NCI-H146 treated with DMSO at 0.1 percent for 48 hours (cell line): ENCODE data around the gene KIFBP.
"Not testable (repeated sequence)": the region's sequence is repeated elsewhere in the genome, so short reads cannot be mapped to it uniquely, and the experiment has no call there.

Source experiments
- DNase-seq: peaks from one replicate; lab custom pipeline; 2025; ENCODE audit not compliant: unreplicated experiment; lab: John Stamatoyannopoulos, UW

The KIFBP gene

GRCh38 chr10:69004821-69005220 lies 16.2 kb downstream of the KIFBP start:
- no peak for DNase-seq

DNA sequence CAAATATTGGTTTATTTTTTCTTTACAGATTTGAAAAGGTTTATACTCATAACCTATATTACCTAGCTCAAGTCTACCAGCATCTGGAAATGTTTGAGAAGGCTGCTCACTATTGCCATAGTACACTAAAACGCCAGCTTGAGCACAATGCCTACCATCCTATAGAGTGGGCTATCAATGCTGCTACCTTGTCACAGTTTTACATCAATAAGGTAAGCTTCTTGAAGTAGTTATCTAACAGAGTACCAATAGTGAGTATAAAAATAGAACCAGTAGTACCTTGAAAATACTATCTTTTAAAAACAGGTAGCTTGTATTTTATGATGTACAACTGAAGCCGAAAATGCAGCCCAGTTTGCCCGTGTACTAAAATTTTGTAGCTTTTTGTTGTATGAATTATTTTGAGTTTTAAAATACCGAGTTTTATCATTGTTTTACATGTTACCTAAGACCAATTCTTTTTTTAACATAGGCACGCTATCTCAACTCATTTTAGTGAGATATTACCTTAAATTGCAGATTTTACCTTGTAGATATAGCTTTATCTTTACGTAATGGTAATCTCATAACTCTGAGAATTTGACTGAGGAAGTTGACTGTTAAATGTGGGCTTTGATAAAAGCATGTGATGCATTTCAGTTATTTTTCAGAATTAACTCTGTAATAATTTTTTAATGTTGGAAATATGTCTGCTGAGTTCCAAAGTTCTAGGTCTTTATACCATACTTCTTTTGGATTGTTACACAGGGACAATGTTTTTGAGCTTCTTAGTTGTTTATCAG lies 17.3 kb downstream of the KIFBP start:
- DNase-seq = no peak

DNA sequence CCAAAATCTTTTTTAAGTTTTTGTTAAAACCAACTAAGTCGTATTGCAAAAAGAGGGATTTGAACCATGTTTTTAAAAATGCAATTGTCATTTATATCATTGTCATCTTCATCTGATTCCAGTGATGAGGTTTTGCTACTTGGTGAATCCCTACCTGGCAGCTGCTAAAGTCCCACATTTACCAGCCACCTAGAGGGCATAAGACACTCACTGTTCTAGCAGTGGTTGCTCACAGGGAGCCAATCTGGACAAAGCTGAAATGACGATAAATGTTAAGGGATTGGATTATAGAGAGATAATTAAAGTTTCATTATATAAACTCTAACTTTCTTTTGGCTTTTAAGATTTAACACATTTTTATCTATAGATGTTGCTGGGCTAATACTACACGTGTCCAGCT lies 18.7 kb downstream of the KIFBP start:
- DNase-seq = no peak

- no peak for DNase-seq
Observed at GRCh38 chr10:69009360-69009759, 20.8 kb downstream of the KIFBP start.

GRCh38 chr10:69010151-69010640 lies 21.6 kb downstream of the KIFBP start:
- no peak for DNase-seq

DNA sequence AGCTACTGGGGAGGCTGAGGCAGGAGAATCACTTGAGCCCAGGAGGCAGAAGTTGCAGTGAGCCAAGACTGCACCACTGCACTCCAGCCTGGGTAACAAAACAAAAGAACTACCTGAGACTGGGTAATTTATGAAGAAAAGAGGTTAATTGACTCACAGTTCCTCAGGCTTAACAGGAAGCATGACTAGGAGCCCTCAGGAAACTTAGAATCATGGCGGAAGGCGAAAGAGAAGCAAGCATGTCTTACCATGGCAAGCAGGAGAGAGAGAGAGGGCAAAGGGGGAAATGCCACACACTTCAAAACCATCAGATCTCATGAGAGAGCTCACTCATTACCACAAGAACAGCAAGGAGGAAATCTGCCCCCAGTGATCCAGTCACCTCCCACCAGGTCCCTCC lies 24.2 kb downstream of the KIFBP start:
- not testable (repeated sequence) for DNase-seq

GRCh38 chr10:69014171-69014570 lies 25.6 kb downstream of the KIFBP start:
- DNase-seq = no peak

GRCh38 chr10:69018613-69019012 lies 30.0 kb downstream of the KIFBP start:
- no peak for DNase-seq

- no peak for DNase-seq
Observed at GRCh38 chr10:69022611-69023010, 34.0 kb downstream of the KIFBP start.

DNA sequence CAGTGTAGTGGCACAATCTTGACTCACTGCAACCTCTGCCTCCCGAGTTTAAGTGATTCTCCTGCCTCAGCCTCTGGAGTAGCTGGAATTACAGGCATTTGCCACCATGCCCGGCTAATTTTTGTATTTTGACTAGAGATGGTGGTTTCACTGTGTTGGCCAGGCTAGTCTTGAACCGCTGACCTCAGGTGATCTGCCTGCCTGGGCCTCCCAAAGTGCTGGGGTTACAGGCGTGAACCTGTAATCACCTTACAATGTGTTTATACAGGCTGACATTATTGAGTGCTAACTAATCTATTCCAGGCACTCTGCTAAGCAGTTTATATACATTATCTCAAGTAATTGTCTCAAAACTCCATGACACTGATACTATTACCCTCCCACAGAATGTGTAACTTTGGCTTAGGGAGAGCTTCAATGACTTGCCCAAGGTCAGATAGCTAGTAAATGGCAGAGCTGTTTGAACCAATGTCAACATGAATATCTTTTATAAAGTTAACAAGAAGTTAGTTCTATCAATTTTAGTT lies 36.8 kb downstream of the KIFBP start:
- no peak for DNase-seq

- no peak for DNase-seq
Observed at GRCh38 chr10:69033256-69033655, 44.7 kb downstream of the KIFBP start.

DNA sequence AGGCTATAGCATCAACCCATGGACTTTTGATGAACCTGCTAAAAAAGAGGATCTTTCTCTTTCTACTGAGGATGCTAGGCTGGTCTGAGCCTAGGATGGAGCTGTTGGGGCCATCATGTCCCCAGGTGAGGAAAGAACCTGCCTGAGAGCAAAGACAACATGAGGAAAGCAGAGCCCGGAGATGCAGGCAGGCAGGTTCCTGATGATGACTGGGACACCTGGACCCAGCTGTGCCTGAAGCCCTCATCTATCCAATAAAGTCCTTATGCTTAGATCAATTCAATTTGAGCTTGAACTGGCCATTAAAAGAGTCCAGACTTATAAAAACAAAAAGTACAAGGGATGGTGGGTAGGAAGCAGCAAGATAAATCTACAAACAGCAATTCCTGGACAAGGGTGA lies 48.9 kb downstream of the KIFBP start:
- DNase-seq = no peak

GRCh38 chr10:69040904-69041303 lies 52.3 kb downstream of the KIFBP start:
- not testable (repeated sequence) for DNase-seq

DNA sequence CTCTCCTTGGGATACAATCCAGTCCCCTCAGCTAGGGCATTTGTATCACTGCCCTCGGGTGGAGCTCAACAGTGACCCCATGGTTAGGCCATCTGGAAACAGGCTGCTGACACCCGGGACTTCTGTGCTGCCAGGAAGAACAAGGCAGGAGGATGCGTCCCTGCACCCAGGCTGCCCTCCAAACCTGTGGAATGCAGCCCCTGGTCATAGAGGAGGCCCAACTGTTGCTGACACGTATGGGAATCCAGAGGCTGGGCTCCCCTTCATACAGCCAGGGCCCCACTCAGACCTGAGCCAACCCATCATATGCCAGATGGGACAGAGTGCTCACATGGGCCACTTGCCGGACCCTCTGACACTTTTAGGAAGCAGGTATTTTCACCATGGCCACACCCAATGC lies 53.8 kb downstream of the KIFBP start:
- no peak for DNase-seq

- no peak for DNase-seq
Observed at GRCh38 chr10:69042838-69043237, 54.2 kb downstream of the KIFBP start.

GRCh38 chr10:69043931-69044531 lies 55.4 kb downstream of the KIFBP start:
- DNase-seq = no peak

- no peak for DNase-seq
Observed at GRCh38 chr10:69044546-69044945, 55.9 kb downstream of the KIFBP start.

DNA sequence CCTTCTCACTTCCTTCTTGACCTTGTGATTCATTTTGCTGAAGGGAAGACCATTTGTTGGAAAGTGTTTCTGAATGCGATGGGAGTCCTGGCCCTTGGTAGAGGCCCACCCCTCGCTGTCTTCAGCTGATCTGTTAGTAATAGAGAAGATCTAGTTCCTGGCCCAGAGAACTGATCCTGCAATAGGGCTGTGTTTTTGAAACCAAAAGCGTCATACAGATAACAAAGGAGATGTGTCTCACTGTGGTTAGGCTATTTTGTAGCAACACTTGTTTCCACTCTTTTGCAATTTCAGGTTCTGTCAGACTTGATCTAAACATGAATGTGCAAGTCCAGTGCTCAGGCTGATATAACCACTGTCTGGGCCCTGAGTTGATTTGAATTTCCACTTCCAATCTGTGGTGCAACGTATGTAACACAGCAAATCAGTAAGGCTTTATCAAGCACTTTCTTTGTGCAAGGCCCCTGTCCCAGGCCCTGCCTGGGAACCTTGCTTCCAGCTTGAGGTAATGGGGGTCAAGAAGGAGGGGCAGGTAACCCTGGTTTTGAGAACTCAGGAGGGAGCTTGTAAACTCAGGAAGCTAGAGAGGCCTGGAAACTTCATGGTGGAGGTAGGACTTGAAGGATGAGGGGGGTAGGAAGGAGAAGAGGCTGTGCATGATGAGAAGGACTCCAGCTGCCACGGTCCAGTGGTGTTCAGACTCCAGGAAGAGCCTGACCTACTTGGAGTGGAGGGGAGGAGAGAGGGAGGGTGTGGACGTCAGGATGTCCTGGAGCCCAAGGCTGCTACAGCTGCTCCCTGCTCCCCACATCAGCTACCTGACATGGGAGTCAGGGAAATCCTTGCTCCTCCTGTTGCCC lies 57.1 kb downstream of the KIFBP start:
- DNase-seq = no peak

GRCh38 chr10:69047111-69047832 lies 58.7 kb downstream of the KIFBP start:
- DNase-seq = no peak

DNA sequence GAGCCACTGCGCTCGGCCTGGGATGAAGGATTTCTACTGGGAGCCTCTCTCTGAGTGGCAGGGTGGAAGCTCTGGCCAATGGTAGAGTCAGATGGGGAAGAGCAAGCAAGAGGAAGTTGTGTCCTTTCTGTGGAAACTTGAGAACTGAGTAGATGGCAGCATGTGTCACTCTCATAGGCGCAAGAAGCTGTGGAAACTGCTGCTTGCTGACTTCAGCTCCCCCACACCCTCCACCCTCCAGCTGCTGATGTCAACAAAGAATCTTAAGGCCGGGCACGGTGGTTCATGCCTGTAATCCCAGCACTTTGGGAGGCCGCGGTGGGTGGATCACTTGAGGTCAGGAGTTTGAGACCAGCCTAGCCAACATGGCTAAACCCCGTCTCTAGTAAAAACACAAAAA lies 59.5 kb downstream of the KIFBP start:
- DNase-seq = no peak

GRCh38 chr10:69049566-69049961 lies 61.0 kb downstream of the KIFBP start:
- DNase-seq = no peak
